Measurements from ENCODE around the gene CD247. TPM values are rescaled to one million over a fixed set of nuclear protein-coding genes. Genes with fewer than 3 reads are reported as not detected.

The CD247 gene
- total RNA-seq, 2 experiments from 2014 or later, result 251 to 261 TPM

- H3K9me3 Mint-ChIP-seq, result no peaks in the 10 kb centered on the region
- no peak for DNase-seq
- H3K36me3 Mint-ChIP-seq (ENCODE audit: low read depth), result peaks cover 81% of the 10 kb centered on the region
- peaks cover 63% of the 10 kb centered on the region for H3K4me1 Mint-ChIP-seq
- ChIA-PET POLR2A (no interaction called here), CTCF (interaction anchor here (0.7 to 1.1 kb wide), 4 partner anchors 18 to 24 kb away, joined by 3 to 4 read pairs (median 3); no protein-coding TSS in a partner anchor)
- no peaks in the 10 kb centered on the region for H3K27me3 Mint-ChIP-seq
- H3K4me3 Mint-ChIP-seq, result no peak overlapping the region
- peak overlapping the region; percentile 50 for H3K27ac Mint-ChIP-seq
Observed at GRCh38 chr1:167434306-167434705, 84.0 kb downstream of the CD247 start.

- ChIA-PET POLR2A (no interaction called here), CTCF (interaction anchor here (0.7 to 1.5 kb wide), 5 partner anchors 7 to 24 kb away, joined by 3 to 4 read pairs (median 3); no protein-coding TSS in a partner anchor)
- Mint-ChIP-seq H3K27me3 (no peaks in the 10 kb centered on the region), H3K27ac (peak overlapping the region; percentile 50), H3K4me1 (peaks cover 61% of the 10 kb centered on the region), H3K36me3 (ENCODE audit: low read depth) (peaks cover 82% of the 10 kb centered on the region), H3K9me3 (no peaks in the 10 kb centered on the region), H3K4me3 (no peak overlapping the region)
- DNase-seq, result no peak
Observed at GRCh38 chr1:167433884-167434283, 84.4 kb downstream of the CD247 start.

- CTCF ChIA-PET, result interaction anchor here (1.2 to 1.8 kb wide), 3 partner anchors 9 to 92 kb away, joined by 3 to 4 read pairs (median 4); no protein-coding TSS in a partner anchor
Observed at GRCh38 chr1:167432780-167433179, 85.5 kb downstream of the CD247 start.

GRCh38 chr1:167431909-167432650 is 86.2 kb downstream of the CD247 start:
- Mint-ChIP-seq H3K4me1 (peaks cover 57% of the 10 kb centered on the region), H3K36me3 (ENCODE audit: low read depth) (peaks cover 71% of the 10 kb centered on the region), H3K27me3 (no peaks in the 10 kb centered on the region), H3K4me3 (no peak overlapping the region), H3K9me3 (no peaks in the 10 kb centered on the region), H3K27ac (peak overlapping the region; percentile 50)
- CTCF ChIA-PET, result interaction anchor here (1.1 to 1.8 kb wide), 5 partner anchors 9 to 108 kb away, joined by 3 to 4 read pairs (median 4); no protein-coding TSS in a partner anchor
- POLR2A ChIA-PET, result no interaction called here
- no peak for DNase-seq

More at GRCh38 chr1:167432780-167433179, 85.5 kb downstream of the CD247 start:
- Mint-ChIP-seq H3K4me3 (no peak overlapping the region), H3K27me3 (no peaks in the 10 kb centered on the region), H3K36me3 (ENCODE audit: low read depth) (peaks cover 76% of the 10 kb centered on the region), H3K4me1 (peaks cover 61% of the 10 kb centered on the region), H3K9me3 (no peaks in the 10 kb centered on the region), H3K27ac (no peak overlapping the region)
- peak; percentile 5 for DNase-seq
- POLR2A ChIA-PET, result no interaction called here

- Mint-ChIP-seq H3K9me3 (no peaks in the 10 kb centered on the region), H3K4me1 (peaks cover 50% of the 10 kb centered on the region), H3K27me3 (no peaks in the 10 kb centered on the region), H3K36me3 (ENCODE audit: low read depth) (peaks cover 64% of the 10 kb centered on the region), H3K27ac (peak overlapping the region; percentile 74), H3K4me3 (no peak overlapping the region)
- peak; percentile 6 for DNase-seq
- CTCF ChIA-PET, result interaction anchor here (1.0 to 1.4 kb wide), 3 partner anchors 11 to 109 kb away, joined by 3 to 4 read pairs (median 3); partner anchors contain the start of gene CD247
- POLR2A ChIA-PET, result no interaction called here
Observed at GRCh38 chr1:167431261-167431908, 86.9 kb downstream of the CD247 start.

GRCh38 chr1:167430849-167431242 is 87.5 kb downstream of the CD247 start:
- POLR2A ChIA-PET, result no interaction called here
- DNase-seq, result peak; percentile 5
- Mint-ChIP-seq H3K9me3 (no peaks in the 10 kb centered on the region), H3K27me3 (no peaks in the 10 kb centered on the region), H3K27ac (no peak overlapping the region), H3K4me1 (peaks cover 45% of the 10 kb centered on the region), H3K36me3 (ENCODE audit: low read depth) (peaks cover 58% of the 10 kb centered on the region), H3K4me3 (no peak overlapping the region)
- CTCF ChIA-PET, result interaction anchor here (1.0 to 1.4 kb wide), 3 partner anchors 12 to 109 kb away, joined by 3 to 4 read pairs (median 3); partner anchors contain the start of gene CD247

- no peak overlapping the region for H3K4me3 Mint-ChIP-seq
- no peaks in the 10 kb centered on the region for H3K9me3 Mint-ChIP-seq
- POLR2A ChIA-PET, result no interaction called here
Observed at GRCh38 chr1:167430134-167430848, 88.0 kb downstream of the CD247 start.

GRCh38 chr1:167429612-167430011 is 88.7 kb downstream of the CD247 start:
- peak overlapping the region; percentile 77 for H3K27ac Mint-ChIP-seq
- no peak overlapping the region for H3K4me3 Mint-ChIP-seq
- H3K36me3 Mint-ChIP-seq (ENCODE audit: low read depth), result peaks cover 51% of the 10 kb centered on the region

More at GRCh38 chr1:167430134-167430848, 88.0 kb downstream of the CD247 start:
- CTCF ChIA-PET, result interaction anchor here (0.6 to 1.0 kb wide), 3 partner anchors 17 to 88 kb away, joined by 3 read pairs; partner anchors contain the start of gene CD247
- Mint-ChIP-seq H3K27me3 (no peaks in the 10 kb centered on the region), H3K27ac (peak overlapping the region; percentile 77), H3K36me3 (ENCODE audit: low read depth) (peaks cover 53% of the 10 kb centered on the region), H3K4me1 (peaks cover 39% of the 10 kb centered on the region)
- DNase-seq, result no peak

GRCh38 chr1:167428395-167428794 is 89.9 kb downstream of the CD247 start:
- no peaks in the 10 kb centered on the region for H3K9me3 Mint-ChIP-seq
- no peaks in the 10 kb centered on the region for H3K27me3 Mint-ChIP-seq
- H3K36me3 Mint-ChIP-seq (ENCODE audit: low read depth), result peaks cover 43% of the 10 kb centered on the region
- no peak for DNase-seq
- ChIA-PET CTCF (interaction anchor here (1.6 kb wide), 1 partner anchor 112 kb away, joined by 5 read pairs; no protein-coding TSS in a partner anchor), POLR2A (no interaction called here)
- H3K4me3 Mint-ChIP-seq, result no peak overlapping the region
- peaks cover 32% of the 10 kb centered on the region for H3K4me1 Mint-ChIP-seq
- peak overlapping the region; percentile 55 for H3K27ac Mint-ChIP-seq

More at GRCh38 chr1:167429612-167430011, 88.7 kb downstream of the CD247 start:
- ChIA-PET POLR2A (no interaction called here), CTCF (interaction anchor here (0.6 to 1.0 kb wide), 2 partner anchors 18 to 78 kb away, joined by 3 read pairs; no protein-coding TSS in a partner anchor)
- no peaks in the 10 kb centered on the region for H3K27me3 Mint-ChIP-seq
- H3K4me1 Mint-ChIP-seq, result peaks cover 37% of the 10 kb centered on the region
- DNase-seq, result no peak
- H3K9me3 Mint-ChIP-seq, result no peaks in the 10 kb centered on the region

GRCh38 chr1:167427848-167428247 is 90.5 kb downstream of the CD247 start:
- Mint-ChIP-seq H3K36me3 (ENCODE audit: low read depth) (peaks cover 38% of the 10 kb centered on the region), H3K27me3 (no peaks in the 10 kb centered on the region), H3K4me1 (peaks cover 30% of the 10 kb centered on the region), H3K9me3 (no peaks in the 10 kb centered on the region), H3K27ac (peak overlapping the region; percentile 55), H3K4me3 (no peak overlapping the region)
- ChIA-PET POLR2A (no interaction called here), CTCF (interaction anchor here (0.8 to 1.7 kb wide), 4 partner anchors 18 to 112 kb away, joined by 3 to 5 read pairs (median 4); no protein-coding TSS in a partner anchor)
- DNase-seq, result no peak

- no peaks in the 10 kb centered on the region for H3K9me3 Mint-ChIP-seq
- H3K36me3 Mint-ChIP-seq (ENCODE audit: low read depth), result peaks cover 28% of the 10 kb centered on the region
- no peaks in the 10 kb centered on the region for H3K27me3 Mint-ChIP-seq
- H3K4me1 Mint-ChIP-seq, result peaks cover 30% of the 10 kb centered on the region
- ChIA-PET POLR2A (no interaction called here), CTCF (interaction anchor here (1.6 to 1.7 kb wide), 2 partner anchors 17 to 53 kb away, joined by 3 to 4 read pairs; no protein-coding TSS in a partner anchor)
- no peak for DNase-seq
- H3K4me3 Mint-ChIP-seq, result no peak overlapping the region
- H3K27ac Mint-ChIP-seq, result peak overlapping the region; percentile 16
Observed at GRCh38 chr1:167426716-167427115, 91.6 kb downstream of the CD247 start.

GRCh38 chr1:167425482-167425881 is 92.8 kb downstream of the CD247 start:
- Mint-ChIP-seq H3K36me3 (ENCODE audit: low read depth) (peaks cover 19% of the 10 kb centered on the region), H3K9me3 (no peaks in the 10 kb centered on the region), H3K4me3 (no peak overlapping the region), H3K4me1 (peaks cover 23% of the 10 kb centered on the region), H3K27me3 (no peaks in the 10 kb centered on the region), H3K27ac (no peak overlapping the region)
- ChIA-PET CTCF (interaction anchor here (0.6 to 1.3 kb wide), 2 partner anchors 130 to 1840 kb away, joined by 3 read pairs; no protein-coding TSS in a partner anchor), POLR2A (no interaction called here)
- DNase-seq, result no peak

Data from activated CD4-positive, alpha-beta T cell treated with anti-CD3 and anti-CD28 coated beads, Interleukin-2, amount 10 ng/mL, durations not matched to agents 7 days and 5 days (primary cell).